HepG2 (cell line): ENCODE measurements around the gene RHAG. TPM values are rescaled to one million over a fixed set of nuclear protein-coding genes. Genes with fewer than 3 reads are reported as not detected.

Experiments used
- ARID3A ChIP-seq: IDR thresholded peaks from 2 replicates; pipeline ENCODE4 v1.6.1; 2012; ENCODE audit warnings: low read depth, low read length, improper control_type of control experiment
- DDIT3 ChIP-seq: sonication (generic); formaldehyde crosslinking; IDR thresholded peaks from 2 replicates; pipeline ENCODE4 v1.4.0; 2020; ENCODE audit warnings: mild to moderate bottlenecking, missing genetic modification reagents
- ERF ChIP-seq: IDR thresholded peaks from 2 replicates; pipeline ENCODE4 v1.6.1; 2018; ENCODE audit warnings: missing biosample characterization, missing genetic modification reagents
- FOSL2 ChIP-seq: sonication (generic); formaldehyde crosslinking; IDR thresholded peaks from 2 replicates; pipeline ENCODE4 v1.4.0; 2020; ENCODE audit warnings: missing genetic modification reagents
- HDAC6 ChIP-seq: fragments of 200-600 bp; sonication (generic); IDR thresholded peaks from 2 replicates; pipeline ENCODE4 v1.7.0; 2017; ENCODE audit warnings: mild to moderate bottlenecking, antibody characterized with exemption, low read length, low read depth
- HES4 ChIP-seq: sonication (generic); formaldehyde crosslinking; IDR thresholded peaks from 2 replicates; pipeline ENCODE4 v1.9.0; 2021; ENCODE audit warnings: mild to moderate bottlenecking, missing genetic modification reagents, borderline replicate concordance
- KLF9 ChIP-seq: IDR thresholded peaks from 2 replicates; pipeline ENCODE4 v1.6.1; 2016; ENCODE audit warnings: low read depth
- LCORL ChIP-seq, 2 experiments: fragments of 450-650 bp in 1 of 2; sonication (generic) in 1 of 2; formaldehyde crosslinking in 1 of 2; IDR thresholded peaks; 2 replicates each; pipeline versions ENCODE4 v1.5.0 to v1.6.1; 2017 to 2020; ENCODE audit warnings: antibody characterized with exemption in 1 of 2, missing genetic modification reagents in 1 of 2
- MAFF ChIP-seq: IDR thresholded peaks from 2 replicates; pipeline ENCODE4 v1.6.1; 2011; ENCODE audit warnings: low read depth, low read length, improper control_type of control experiment
- MAFK ChIP-seq, 2 experiments: IDR thresholded peaks in 1 of 2; conservative IDR thresholded peaks in 1 of 2; 2 replicates each; pipeline ENCODE4 v1.6.1; 2011; ENCODE audit warnings: improper control_type of control experiment in 2 of 2, low read length in 2 of 2
- NFIC ChIP-seq: IDR thresholded peaks from 2 replicates; pipeline ENCODE4 v1.6.1; 2012; ENCODE audit warnings: mild to moderate bottlenecking, low read length, inconsistent platforms
- NFYB ChIP-seq: sonication (generic); formaldehyde crosslinking; IDR thresholded peaks from 2 replicates; pipeline ENCODE4 v1.4.0; 2020; ENCODE audit warnings: missing genetic modification reagents
- SOX6 ChIP-seq, 2 experiments: fragments of 450-650 bp in 1 of 2; sonication (generic) in 1 of 2; formaldehyde crosslinking in 1 of 2; IDR thresholded peaks; 2 replicates each; pipeline versions ENCODE4 v1.4.0 to v1.6.1; 2017 to 2020; ENCODE audit warnings: antibody characterized with exemption in 1 of 2, mild to moderate bottlenecking in 1 of 2, missing genetic modification reagents in 1 of 2
- TBL1XR1 ChIP-seq: fragments of 150-350 bp; IDR thresholded peaks from 2 replicates; pipeline ENCODE4 v1.6.1; 2014; ENCODE audit warnings: borderline replicate concordance, low read length; ENCODE audit not compliant: partially characterized antibody
- TMF1 ChIP-seq: sonication (generic); formaldehyde crosslinking; IDR thresholded peaks from 2 replicates; pipeline ENCODE4 v1.8.1; 2022; ENCODE audit warnings: low read depth, missing genetic modification reagents
- ZBTB4 ChIP-seq: sonication (generic); formaldehyde crosslinking; IDR thresholded peaks from 2 replicates; pipeline ENCODE4 v1.4.0; 2020; ENCODE audit warnings: missing genetic modification reagents, mild to moderate bottlenecking, borderline replicate concordance
- ZFP82 ChIP-seq: sonication (generic); formaldehyde crosslinking; IDR thresholded peaks from 2 replicates; pipeline ENCODE4 v1.5.1; 2020; ENCODE audit warnings: mild to moderate bottlenecking, missing genetic modification reagents, borderline replicate concordance
- ZNF224 ChIP-seq: sonication (generic); formaldehyde crosslinking; IDR thresholded peaks from 2 replicates; pipeline ENCODE4 v1.5.0; 2020; ENCODE audit warnings: mild to moderate bottlenecking, missing genetic modification reagents
- ZNF230 ChIP-seq: sonication (generic); formaldehyde crosslinking; IDR thresholded peaks from 2 replicates; pipeline ENCODE4 v1.4.0; 2020; ENCODE audit warnings: mild to moderate bottlenecking, missing genetic modification reagents
- ZNF253 ChIP-seq: sonication (generic); formaldehyde crosslinking; IDR thresholded peaks from 2 replicates; pipeline ENCODE4 v1.8.0; 2022; ENCODE audit warnings: mild to moderate bottlenecking, missing genetic modification reagents, borderline replicate concordance
- ZNF446 ChIP-seq: sonication (generic); formaldehyde crosslinking; IDR thresholded peaks from 2 replicates; pipeline ENCODE4 v1.5.0; 2020; ENCODE audit warnings: mild to moderate bottlenecking, missing genetic modification reagents
- ZNF549 ChIP-seq: sonication (generic); formaldehyde crosslinking; IDR thresholded peaks from 2 replicates; pipeline ENCODE4 v1.5.0; 2020; ENCODE audit warnings: missing genetic modification reagents
- ZNF761 ChIP-seq: sonication (generic); formaldehyde crosslinking; conservative IDR thresholded peaks from 2 replicates; pipeline ENCODE4 v1.4.0; 2020; ENCODE audit warnings: mild to moderate bottlenecking, missing genetic modification reagents
- ZSCAN20 ChIP-seq: sonication (generic); formaldehyde crosslinking; IDR thresholded peaks from 2 replicates; pipeline ENCODE4 v1.4.0; 2020; ENCODE audit warnings: missing genetic modification reagents, mild to moderate bottlenecking, borderline replicate concordance
- polyA plus RNA-seq, 8 experiments: library from polyadenylated mRNA; depleted of rRNA in 3 of 8; stranded (reverse) in 7 of 8; unstranded in 1 of 8; fragments of >200 nt; fragmentation: Illumina TruSeq in 4 of 8; extraction: Trizol in 4 of 8; gene quantifications; 2 replicates each; pipeline versions ENCODE4 v1.2.1 to v1.2.3, GENCODE V29; 2011 to 2016; ENCODE audit warnings: low read depth in 4 of 8, missing spikeins in 1 of 8, mixed read lengths in 1 of 8; ENCODE audit not compliant: insufficient read depth in 1 of 8
- total RNA-seq, 5 experiments: library from RNA; depleted of rRNA; stranded (reverse); fragments of >200 nt; fragmentation: Illumina TruSeq; extraction: Trizol; gene quantifications; 2 replicates each; pipeline ENCODE4 v1.2.3, GENCODE V29; 2016; ENCODE audit warnings: low read depth in 1 of 5

RHAG gene
- total and polyA plus RNA-seq, 2 of the 13 experiments (the other 11 are each of a cell fraction or from before 2014, with no cell fraction given) = not detected

- TF ChIP-seq TMF1 (CRISPR knock-in tag) (no peak), ZNF761 (no peak), NFYB (CRISPR knock-in tag) (no peak), ZNF230 (CRISPR knock-in tag) (no peak), TBL1XR1 (no peak), MAFF (peak; percentile 59; the same call in 1 of the 2 replicates), KLF9 (CRISPR knock-in tag) (no peak), ZNF549 (CRISPR knock-in tag) (no peak), ZFP82 (no peak), FOSL2 (peak; percentile 38; the same call in 1 of the 2 replicates), MAFK (conservative IDR thresholded peaks at IDR 0.05 in 1 of 2, IDR thresholded peaks at IDR 0.05 in 1 of 2; ENCODE audit: low read length in 2 of 2) (peak; percentile 71 to 72), DDIT3 (CRISPR knock-in tag) (no peak), ERF (CRISPR knock-in tag) (peak; percentile 71), LCORL (IDR thresholded peaks at IDR 0.05) (no peak), LCORL (CRISPR knock-in tag; IDR thresholded peaks at IDR 0.05) (peak; percentile 40; the same call in 1 of the 2 replicates), HES4 (CRISPR knock-in tag) (no peak), ZNF446 (CRISPR knock-in tag) (no peak), SOX6 (IDR thresholded peaks at IDR 0.05) (no peak), SOX6 (CRISPR knock-in tag; IDR thresholded peaks at IDR 0.05) (no peak), ZNF224 (CRISPR knock-in tag) (no peak), ZNF253 (CRISPR knock-in tag) (no peak), NFIC (peak; percentile 81), ARID3A (peak; percentile 23; the same call in 1 of the 2 replicates), HDAC6 (no peak), ZBTB4 (CRISPR knock-in tag) (no peak), ZSCAN20 (no peak)
Observed at GRCh38 chr6:49606721-49607390, 29.8 kb downstream of the RHAG start (continued).
